GM12865 (cell line): ENCODE measurements around the gene PASD1.

Experiments used
- DNase-seq: peaks from one replicate; pipeline ENCODE4 v3.0.0; 2010; ENCODE audit warnings: low read depth
- H3K4me3 ChIP-seq: 2 replicates; pipeline ENCODE4 v1.5.1; 2011; ENCODE audit warnings: mild to moderate bottlenecking, low read depth, low read length, control low read depth
- TF ChIP-seq, protein P1 (sequence below): IDR thresholded peaks from 2 replicates; pipeline ENCODE4 v1.5.1; 2011; ENCODE audit warnings: low read length, control low read depth, low read depth, inconsistent platforms; ENCODE audit not compliant: insufficient read depth; ENCODE audit errors: missing control alignments

PASD1 gene

DNA sequence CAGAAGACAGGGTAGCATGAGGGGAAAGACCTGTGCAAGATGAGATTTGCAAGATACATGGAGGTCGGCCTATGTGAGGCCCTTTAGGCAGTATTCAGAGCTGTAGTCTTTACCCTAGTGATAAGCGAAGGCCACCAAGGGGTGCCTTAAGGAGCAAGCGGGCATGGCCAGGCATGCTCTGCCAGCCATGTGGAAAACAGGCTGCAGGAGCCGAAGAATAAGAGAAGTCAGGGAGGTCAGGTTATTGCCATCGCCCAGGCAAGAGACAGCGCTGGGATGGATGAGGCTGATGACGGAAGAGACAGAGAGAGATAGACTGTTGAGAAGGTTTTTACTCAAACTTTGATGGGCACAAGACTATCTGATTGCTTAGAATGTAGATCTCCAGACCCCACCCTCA lies 145.3 kb downstream of the PASD1 start:
- no peak for DNase-seq
- TF ChIP-seq, protein P1, sequence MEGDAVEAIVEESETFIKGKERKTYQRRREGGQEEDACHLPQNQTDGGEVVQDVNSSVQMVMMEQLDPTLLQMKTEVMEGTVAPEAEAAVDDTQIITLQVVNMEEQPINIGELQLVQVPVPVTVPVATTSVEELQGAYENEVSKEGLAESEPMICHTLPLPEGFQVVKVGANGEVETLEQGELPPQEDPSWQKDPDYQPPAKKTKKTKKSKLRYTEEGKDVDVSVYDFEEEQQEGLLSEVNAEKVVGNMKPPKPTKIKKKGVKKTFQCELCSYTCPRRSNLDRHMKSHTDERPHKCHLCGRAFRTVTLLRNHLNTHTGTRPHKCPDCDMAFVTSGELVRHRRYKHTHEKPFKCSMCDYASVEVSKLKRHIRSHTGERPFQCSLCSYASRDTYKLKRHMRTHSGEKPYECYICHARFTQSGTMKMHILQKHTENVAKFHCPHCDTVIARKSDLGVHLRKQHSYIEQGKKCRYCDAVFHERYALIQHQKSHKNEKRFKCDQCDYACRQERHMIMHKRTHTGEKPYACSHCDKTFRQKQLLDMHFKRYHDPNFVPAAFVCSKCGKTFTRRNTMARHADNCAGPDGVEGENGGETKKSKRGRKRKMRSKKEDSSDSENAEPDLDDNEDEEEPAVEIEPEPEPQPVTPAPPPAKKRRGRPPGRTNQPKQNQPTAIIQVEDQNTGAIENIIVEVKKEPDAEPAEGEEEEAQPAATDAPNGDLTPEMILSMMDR: no peak
- no peak overlapping the region for H3K4me3 ChIP-seq

DNA sequence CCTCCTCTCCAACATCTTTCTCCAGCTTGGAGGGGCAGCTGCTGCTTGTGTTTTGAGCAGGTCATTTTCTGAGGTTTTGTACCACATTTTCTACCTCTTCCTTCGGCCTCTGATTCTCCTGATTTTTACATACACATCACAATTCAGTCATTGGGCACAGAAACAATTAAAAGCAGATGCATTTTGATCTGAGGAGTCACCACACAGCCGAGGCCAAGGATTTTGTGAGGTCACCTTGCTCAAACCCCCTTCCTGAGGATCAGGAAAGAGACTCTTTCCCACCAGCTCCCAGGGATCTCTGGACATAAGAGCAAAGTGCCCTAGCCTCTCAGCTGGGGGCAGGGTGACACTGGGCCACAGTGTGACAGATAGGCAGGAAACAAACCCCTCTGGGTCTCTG lies 147.0 kb downstream of the PASD1 start:
- no peak overlapping the region for H3K4me3 ChIP-seq
- TF ChIP-seq, protein P1: no peak
- no peak for DNase-seq

DNA sequence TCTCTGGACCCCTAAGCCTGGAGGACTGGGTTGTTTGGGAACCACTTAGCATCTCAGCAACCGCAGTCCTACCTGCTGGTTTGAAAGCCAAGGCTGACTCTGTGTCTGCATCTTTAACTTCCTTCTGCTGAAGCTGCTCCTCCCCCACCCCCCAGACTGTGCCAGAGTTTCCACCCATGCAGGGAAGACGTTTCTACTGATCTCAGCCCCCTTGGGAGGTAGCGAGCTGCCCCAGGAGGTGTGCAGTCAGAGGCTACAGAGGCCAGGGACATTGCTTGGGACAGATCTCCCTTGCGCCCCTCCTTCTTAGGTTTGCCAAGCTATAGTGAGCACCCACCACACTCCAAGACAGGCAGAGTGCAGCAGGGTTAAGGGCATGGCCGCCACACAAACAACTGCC lies 147.7 kb downstream of the PASD1 start:
- no peak for DNase-seq
- TF ChIP-seq, protein P1: no peak
- no peak overlapping the region for H3K4me3 ChIP-seq

DNA sequence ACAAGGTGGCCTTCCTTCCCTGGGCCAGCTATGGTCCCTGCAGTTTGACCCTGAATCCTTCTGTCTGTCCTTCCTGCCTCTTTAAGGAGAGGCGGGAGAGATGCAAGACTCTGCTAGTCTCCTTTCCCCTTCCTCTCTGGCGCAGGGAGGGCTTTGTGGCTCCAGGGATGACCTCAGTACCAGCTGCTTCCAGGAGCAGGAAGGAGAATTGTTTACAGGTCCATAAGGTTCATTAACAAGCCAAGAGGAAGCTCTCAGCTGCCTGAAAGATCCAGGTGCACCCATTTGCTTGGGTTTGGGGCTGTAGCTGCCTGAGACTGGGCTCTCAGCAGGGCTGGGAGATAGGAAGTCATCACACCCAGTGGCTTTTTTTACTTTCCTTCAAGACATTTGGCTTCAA lies 148.3 kb downstream of the PASD1 start:
- DNase-seq: no peak
- TF ChIP-seq, protein P1: no peak
- H3K4me3 ChIP-seq: no peak overlapping the region

DNA sequence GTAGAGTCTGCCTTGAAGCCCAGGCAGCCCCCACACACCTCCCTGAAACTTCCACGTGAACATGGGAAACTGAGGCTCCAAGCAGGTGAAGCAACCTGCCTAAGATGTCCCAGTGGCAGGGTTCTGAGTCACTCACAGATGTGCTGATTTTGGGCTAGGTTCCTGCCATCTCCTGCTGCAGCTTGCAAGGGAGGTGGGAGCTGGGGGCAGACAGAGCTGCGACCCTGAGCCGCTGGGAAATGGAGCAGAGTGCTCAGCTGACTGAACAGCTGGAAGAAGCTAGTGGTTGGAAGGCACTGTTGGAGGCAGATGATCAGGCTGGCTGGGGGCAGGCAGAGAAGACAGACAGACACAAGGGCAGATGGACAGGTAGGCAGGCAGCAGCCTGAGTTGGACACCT lies 148.8 kb downstream of the PASD1 start:
- no peak for DNase-seq
- TF ChIP-seq, protein P1: no peak

DNA sequence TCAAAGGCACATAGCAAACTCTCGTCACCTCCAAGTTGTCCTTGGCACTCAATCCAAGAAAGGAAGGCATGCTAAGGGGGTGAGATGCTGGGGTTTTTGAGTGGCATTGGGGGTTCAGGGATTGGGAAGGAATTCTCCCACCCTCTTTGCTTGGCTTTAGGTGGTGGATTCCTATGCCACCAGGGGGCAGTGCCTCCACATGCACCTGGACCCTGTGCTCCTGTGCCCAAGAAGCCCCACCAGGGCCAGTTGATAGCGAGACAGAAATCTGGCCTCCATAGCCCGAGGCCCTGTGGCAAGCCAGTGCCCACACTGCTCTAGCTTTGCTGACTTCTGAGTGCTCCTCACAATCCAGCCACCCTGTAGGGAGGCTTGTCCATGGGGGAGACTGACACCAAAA lies 150.4 kb downstream of the PASD1 start:
- peak; percentile 21 for DNase-seq

More for the DNA sequence above, 148.8 kb downstream of the PASD1 start:
- H3K4me3 ChIP-seq: no peak overlapping the region

DNA sequence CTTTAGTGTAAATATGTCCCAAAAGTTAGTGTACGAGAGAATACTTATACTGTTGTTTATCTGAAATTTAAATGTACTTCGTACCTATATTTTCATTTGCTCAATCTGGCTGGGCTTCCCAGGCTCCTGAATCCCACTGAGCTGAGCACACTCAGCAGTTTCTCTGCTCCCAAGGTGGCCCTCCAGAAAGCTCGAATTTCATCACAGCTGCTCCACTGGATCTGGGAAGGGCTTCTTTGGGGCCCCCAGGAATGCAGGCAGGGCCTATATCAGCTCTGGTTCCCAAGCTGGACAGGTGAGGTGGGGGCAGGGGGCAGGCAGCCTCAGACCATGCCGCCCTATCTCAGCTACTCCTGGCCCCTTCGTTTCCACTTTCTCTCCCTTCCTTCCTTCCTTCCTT lies 150.9 kb downstream of the PASD1 start:
- no peak overlapping the region for H3K4me3 ChIP-seq
- TF ChIP-seq, protein P1: no peak
- no peak for DNase-seq

More for the DNA sequence above, 150.4 kb downstream of the PASD1 start:
- H3K4me3 ChIP-seq: no peak overlapping the region
- TF ChIP-seq, protein P1: peak; percentile 48
